Middle frontal gyrus (tissue), 1 donor: Measurements from ENCODE around the gene PIMREG.

Experiments
- DNase-seq: peaks from one replicate; pipeline ENCODE4 v3.0.0-alpha.2; 2015; ENCODE audit warnings: low spot score; ENCODE audit errors: extremely low spot score

PIMREG gene

GRCh38 chr17:6443692-6444570 lies at the start of gene PIMREG:
Gene PIMREG, plus strand, starts transcription at chr17:6444455. Its CDS starts 656 bp downstream, at chr17:6445111.
- DNase-seq: peak; percentile 81

- DNase-seq: no peak
Measured at GRCh38 chr17:6398955-6399354, 45.3 kb upstream of the PIMREG start.

- no peak for DNase-seq
Measured at GRCh38 chr17:6402258-6402657, 42.0 kb upstream of the PIMREG start.

GRCh38 chr17:6408276-6408675 lies 36.0 kb upstream of the PIMREG start:
- DNase-seq: no peak

- no peak for DNase-seq
Measured at GRCh38 chr17:6408735-6409134, 35.5 kb upstream of the PIMREG start.

GRCh38 chr17:6413065-6413464 lies 31.2 kb upstream of the PIMREG start:
- DNase-seq: no peak

GRCh38 chr17:6415616-6416015 lies 28.6 kb upstream of the PIMREG start:
- no peak for DNase-seq

GRCh38 chr17:6420173-6420641 lies 24.0 kb upstream of the PIMREG start:
- no peak for DNase-seq

- DNase-seq: peak; percentile 67
Measured at GRCh38 chr17:6421700-6422604, 22.3 kb upstream of the PIMREG start.

- no peak for DNase-seq
Measured at GRCh38 chr17:6422654-6423241, 21.5 kb upstream of the PIMREG start.

- no peak for DNase-seq
Measured at GRCh38 chr17:6423931-6424330, 20.3 kb upstream of the PIMREG start.

GRCh38 chr17:6425407-6425806 lies 18.8 kb upstream of the PIMREG start:
- no peak for DNase-seq

- DNase-seq: no peak
Measured at GRCh38 chr17:6426356-6427101, 17.7 kb upstream of the PIMREG start.

- DNase-seq: no peak
Measured at GRCh38 chr17:6427279-6427781, 16.9 kb upstream of the PIMREG start.

- no peak for DNase-seq
Measured at GRCh38 chr17:6428207-6428965, 15.9 kb upstream of the PIMREG start.

- no peak for DNase-seq
Measured at GRCh38 chr17:6429266-6429665, 15.0 kb upstream of the PIMREG start.

GRCh38 chr17:6430769-6431168 lies 13.5 kb upstream of the PIMREG start:
- DNase-seq: no peak

- no peak for DNase-seq
Measured at GRCh38 chr17:6435051-6435450, 9.2 kb upstream of the PIMREG start, which contains the start of gene AIPL1. Gene AIPL1, minus strand, starts transcription at chr17:6435121. Its CDS starts 17 bp downstream, at chr17:6435104.

GRCh38 chr17:6435968-6436367 lies 8.3 kb upstream of the PIMREG start:
- DNase-seq: peak; percentile 13

- no peak for DNase-seq
Measured at GRCh38 chr17:6437466-6437865, 6.8 kb upstream of the PIMREG start.
